ENCODE data around the gene TRANK1.
A peak's percentile ranks its signal among the peaks of the same experiment; 100 is the strongest.
"Not testable (repeated sequence)": the region's sequence is repeated elsewhere in the genome, so short reads cannot be mapped to it uniquely, and the experiment has no call there.

Gene TRANK1

GRCh38 chr3:36907911-36908646 lies 36.8 kb downstream of the TRANK1 start:
- H3K79me2 ChIP-seq, result no peaks in the 10 kb centered on the region
- peak overlapping the region; percentile 40 for H3K27ac ChIP-seq
- H3K9me3 ChIP-seq (ENCODE audit: control insufficient read depth, low read length), result no peaks in the 10 kb centered on the region
- H3K4me2 ChIP-seq (ENCODE audit: low read length), result peak overlapping the region; percentile 57
- peak overlapping the region; percentile 66 for H3K4me3 ChIP-seq (ENCODE audit: low read depth, low read length)
- H3K27me3 ChIP-seq (ENCODE audit: control insufficient read depth, insufficient read depth, low read length), result no peaks in the 10 kb centered on the region
- H3K36me3 ChIP-seq (ENCODE audit: control insufficient read depth, insufficient read depth, low read length), result no peaks in the 10 kb centered on the region
- H3K4me1 ChIP-seq, result no peaks in the 10 kb centered on the region
- peak overlapping the region; percentile 80 for H2AFZ ChIP-seq
- H3K9ac ChIP-seq, result no peak overlapping the region
- TF ChIP-seq CTCF (IDR thresholded peaks at IDR 0.05), result no peak

- H3K4me3 ChIP-seq (ENCODE audit: low read depth, low read length), result no peak overlapping the region
- H3K79me2 ChIP-seq, result no peaks in the 10 kb centered on the region
- TF ChIP-seq CTCF (IDR thresholded peaks at IDR 0.05), result no peak
- H3K27ac ChIP-seq, result no peak overlapping the region
- no peaks in the 10 kb centered on the region for H3K27me3 ChIP-seq (ENCODE audit: control insufficient read depth, insufficient read depth, low read length)
- no peak overlapping the region for H3K4me2 ChIP-seq (ENCODE audit: low read length)
- H3K4me1 ChIP-seq, result no peaks in the 10 kb centered on the region
- H3K9me3 ChIP-seq (ENCODE audit: control insufficient read depth, low read length), result no peaks in the 10 kb centered on the region
- H3K9ac ChIP-seq, result no peak overlapping the region
- no peak overlapping the region for H2AFZ ChIP-seq
- H3K36me3 ChIP-seq (ENCODE audit: control insufficient read depth, insufficient read depth, low read length), result no peaks in the 10 kb centered on the region
Measured at GRCh38 chr3:36906504-36907149, 38.2 kb downstream of the TRANK1 start.

- no peaks in the 10 kb centered on the region for H3K79me2 ChIP-seq
- no peaks in the 10 kb centered on the region for H3K36me3 ChIP-seq (ENCODE audit: control insufficient read depth, insufficient read depth, low read length)
Measured at GRCh38 chr3:36905545-36905944, 39.3 kb downstream of the TRANK1 start.

GRCh38 chr3:36904641-36905040 lies 40.2 kb downstream of the TRANK1 start:
- H3K27me3 ChIP-seq (ENCODE audit: control insufficient read depth, insufficient read depth, low read length), result no peaks in the 10 kb centered on the region
- no peaks in the 10 kb centered on the region for H3K4me1 ChIP-seq
- no peak overlapping the region for H3K4me3 ChIP-seq (ENCODE audit: low read depth, low read length)
- H3K9ac ChIP-seq, result no peak overlapping the region
- TF ChIP-seq CTCF (IDR thresholded peaks at IDR 0.05), result peak; percentile 31
- H2AFZ ChIP-seq, result no peak overlapping the region
- H3K36me3 ChIP-seq (ENCODE audit: control insufficient read depth, insufficient read depth, low read length), result no peaks in the 10 kb centered on the region
- no peaks in the 10 kb centered on the region for H3K9me3 ChIP-seq (ENCODE audit: control insufficient read depth, low read length)
- no peak overlapping the region for H3K4me2 ChIP-seq (ENCODE audit: low read length)
- H3K79me2 ChIP-seq, result no peaks in the 10 kb centered on the region
- H3K27ac ChIP-seq, result no peak overlapping the region

More at GRCh38 chr3:36905545-36905944, 39.3 kb downstream of the TRANK1 start:
- Histone ChIP-seq H3K27ac (no peak overlapping the region), H3K4me3 (ENCODE audit: low read depth, low read length) (no peak overlapping the region), H3K4me2 (ENCODE audit: low read length) (no peak overlapping the region), H3K9me3 (ENCODE audit: control insufficient read depth, low read length) (no peaks in the 10 kb centered on the region), H3K27me3 (ENCODE audit: control insufficient read depth, insufficient read depth, low read length) (no peaks in the 10 kb centered on the region), H3K9ac (no peak overlapping the region), H2AFZ (no peak overlapping the region), H3K4me1 (no peaks in the 10 kb centered on the region)
- no peak for TF ChIP-seq CTCF (IDR thresholded peaks at IDR 0.05)

- H3K27ac ChIP-seq; H3K4me2 ChIP-seq (ENCODE audit: low read length); H3K4me1 ChIP-seq; H3K9me3 ChIP-seq (ENCODE audit: control insufficient read depth, low read length); H3K4me3 ChIP-seq (ENCODE audit: low read depth, low read length); H3K79me2 ChIP-seq; H3K36me3 ChIP-seq (ENCODE audit: control insufficient read depth, insufficient read depth, low read length); H3K9ac ChIP-seq; H2AFZ ChIP-seq; H3K27me3 ChIP-seq (ENCODE audit: control insufficient read depth, insufficient read depth, low read length): not testable (repeated sequence)
Measured at GRCh38 chr3:36904065-36904464, 40.8 kb downstream of the TRANK1 start.
